ENCODE data around the gene ING5. TPM values are rescaled to one million over a fixed set of nuclear protein-coding genes. Genes with fewer than 3 reads are reported as not detected.
A peak's percentile ranks its signal among the peaks of the same experiment; 100 is the strongest.
"Not testable (repeated sequence)": the region's sequence is repeated elsewhere in the genome, so short reads cannot be mapped to it uniquely, and the experiment has no call there.

The ING5 gene
- total and polyA plus RNA-seq, 2 donors = 29.8 to 47.3 TPM

GRCh38 chr2:241729868-241730267 lies 28.0 kb downstream of the ING5 start:
- H3K36me3 ChIP-seq (ENCODE audit: control insufficient read depth in 2 of 2, insufficient read depth in 2 of 2, low read length in 1 of 2) = peaks cover 12 to 13% of the 10 kb centered on the region in 2 donors
- no peak overlapping the region for H3K4me3 ChIP-seq (ENCODE audit: low read length in 2 of 2)
- no peak overlapping the region for H3K27ac ChIP-seq (ENCODE audit: low read depth in 1 of 2, low read length in 1 of 2)
- no peaks in the 10 kb centered on the region for H3K27me3 ChIP-seq (ENCODE audit: control insufficient read depth in 2 of 2, insufficient read depth in 1 of 2, low read length in 1 of 2)
- DNase-seq (ENCODE audit: low read depth in 6 of 9, low spot score in 9 of 9) = no peak
- peaks cover 2 to 18% of the 10 kb centered on the region in 2 donors for H3K4me1 ChIP-seq (ENCODE audit: control insufficient read depth in 2 of 2, insufficient read depth in 2 of 2, low read length in 2 of 2)
- 95% methylated on average over 6 of the region's 6 CpGs for WGBS
- H3K9me3 ChIP-seq (ENCODE audit: control insufficient read depth in 2 of 2, insufficient read depth in 1 of 2, low read length in 1 of 2) = no peaks in the 10 kb centered on the region

- no peak overlapping the region for H3K27ac ChIP-seq (ENCODE audit: low read depth in 1 of 2, low read length in 1 of 2)
- no peaks in the 10 kb centered on the region for H3K27me3 ChIP-seq (ENCODE audit: control insufficient read depth in 2 of 2, insufficient read depth in 1 of 2, low read length in 1 of 2)
- peak in 1 of 9 donors; percentile 14 for DNase-seq (ENCODE audit: low read depth in 6 of 9, low spot score in 9 of 9)
Observed at GRCh38 chr2:241730671-241731293, 28.9 kb downstream of the ING5 start.

DNA sequence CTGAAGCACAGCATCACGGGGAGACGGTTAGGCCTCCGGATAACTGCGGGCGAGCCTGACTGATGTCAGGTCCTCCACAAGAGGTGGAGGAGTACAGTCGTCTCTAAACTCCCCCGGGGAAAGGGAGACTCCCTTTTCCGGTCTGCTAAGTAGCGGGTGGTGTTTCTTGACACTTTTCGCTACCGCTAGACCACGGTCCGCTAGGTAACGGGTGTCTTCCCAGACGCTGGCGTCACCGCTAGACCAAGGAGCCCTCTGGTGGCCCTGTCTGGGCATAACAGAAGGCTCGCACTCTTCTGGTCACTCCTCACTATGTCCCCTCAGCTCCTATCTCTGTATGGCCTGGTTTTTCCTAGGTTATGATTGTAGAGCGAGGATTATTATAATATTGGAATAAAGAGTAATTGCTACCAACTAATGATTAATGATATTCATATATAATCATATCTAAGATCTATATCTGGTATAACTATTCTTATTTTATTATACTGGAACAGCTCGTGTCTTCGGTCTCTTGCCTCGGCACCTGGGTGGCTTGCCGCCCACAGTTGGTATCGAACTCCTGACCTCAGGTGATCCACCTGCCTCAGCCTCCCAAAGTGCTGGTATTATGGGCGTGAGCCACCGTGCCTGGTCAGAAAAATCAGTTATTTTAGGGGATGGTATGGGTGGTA lies 30.8 kb downstream of the ING5 start:
- H3K4me1 ChIP-seq (ENCODE audit: control insufficient read depth in 2 of 2, insufficient read depth in 2 of 2, low read length in 2 of 2) = peaks cover 2 to 27% of the 10 kb centered on the region in 2 donors
- WGBS = 42% methylated on average over 25 of the region's 26 CpGs
- not testable (repeated sequence) for H3K27me3 ChIP-seq (ENCODE audit: control insufficient read depth in 2 of 2, insufficient read depth in 1 of 2, low read length in 1 of 2); H3K4me3 ChIP-seq (ENCODE audit: low read length in 2 of 2); H3K27ac ChIP-seq (ENCODE audit: low read depth in 1 of 2, low read length in 1 of 2); H3K36me3 ChIP-seq (ENCODE audit: control insufficient read depth in 2 of 2, insufficient read depth in 2 of 2, low read length in 1 of 2); H3K9me3 ChIP-seq (ENCODE audit: control insufficient read depth in 2 of 2, insufficient read depth in 1 of 2, low read length in 1 of 2)
- DNase-seq (ENCODE audit: low read depth in 6 of 9, low spot score in 9 of 9) = peak in 3 of 9 donors; percentile 7 to 47 (median 8)

More at GRCh38 chr2:241730671-241731293, 28.9 kb downstream of the ING5 start:
- WGBS = 73% methylated on average over 12 of the region's 12 CpGs
- H3K36me3 ChIP-seq (ENCODE audit: control insufficient read depth in 2 of 2, insufficient read depth in 2 of 2, low read length in 1 of 2) = peaks cover 6 to 7% of the 10 kb centered on the region in 2 donors
- H3K9me3 ChIP-seq (ENCODE audit: control insufficient read depth in 2 of 2, insufficient read depth in 1 of 2, low read length in 1 of 2) = no peaks in the 10 kb centered on the region
- no peak overlapping the region for H3K4me3 ChIP-seq (ENCODE audit: low read length in 2 of 2)
- H3K4me1 ChIP-seq (ENCODE audit: control insufficient read depth in 2 of 2, insufficient read depth in 2 of 2, low read length in 2 of 2) = peaks cover 2 to 23% of the 10 kb centered on the region in 2 donors

DNA sequence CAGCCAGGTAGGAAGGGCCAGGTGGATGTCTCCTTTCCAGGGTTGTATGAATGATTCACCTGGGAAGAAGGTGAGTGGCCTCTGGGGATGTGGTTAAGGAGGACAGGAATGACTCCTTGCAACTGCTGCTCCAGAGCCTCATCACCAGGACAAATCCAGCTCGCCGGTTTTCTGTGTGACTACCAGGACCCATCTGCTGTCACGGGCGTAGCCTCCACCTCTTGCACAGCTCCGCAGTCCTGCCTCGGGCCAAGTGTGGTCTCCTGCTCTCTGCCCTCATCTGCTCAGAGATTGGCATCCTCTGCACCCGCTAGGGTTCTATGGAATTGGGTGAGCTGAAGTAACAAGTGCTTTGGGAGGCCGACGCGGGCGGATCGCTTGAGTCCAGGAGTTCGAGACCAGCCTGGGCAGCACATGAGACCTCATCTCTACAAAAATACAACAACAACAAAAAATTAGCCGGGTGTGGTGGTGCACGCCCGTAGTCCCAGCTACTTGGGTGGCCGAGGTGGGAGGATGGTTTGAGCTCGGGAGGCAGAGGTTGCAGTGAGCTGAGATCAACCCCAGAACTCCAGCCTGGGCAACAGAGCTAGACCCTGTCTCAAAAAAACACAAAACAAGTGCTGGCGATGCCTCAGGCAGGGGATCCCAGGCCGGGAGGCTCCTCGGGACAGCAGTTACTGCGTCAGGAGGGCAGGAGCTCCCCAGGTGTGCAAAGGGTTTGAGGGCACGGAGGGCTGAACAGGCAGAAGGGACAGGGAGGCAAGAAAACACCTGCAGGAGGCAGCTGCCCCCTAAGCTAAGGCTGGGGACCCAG lies 31.8 kb downstream of the ING5 start:
- Histone ChIP-seq H3K4me3 (ENCODE audit: low read length in 2 of 2) (peak overlapping the region; percentile 45 to 86), H3K4me1 (ENCODE audit: control insufficient read depth in 2 of 2, insufficient read depth in 2 of 2, low read length in 2 of 2) (peaks cover 2 to 27% of the 10 kb centered on the region in 2 donors), H3K9me3 (ENCODE audit: control insufficient read depth in 2 of 2, insufficient read depth in 1 of 2, low read length in 1 of 2) (no peaks in the 10 kb centered on the region), H3K36me3 (ENCODE audit: control insufficient read depth in 2 of 2, insufficient read depth in 2 of 2, low read length in 1 of 2) (no peaks in the 10 kb centered on the region), H3K27me3 (ENCODE audit: control insufficient read depth in 2 of 2, insufficient read depth in 1 of 2, low read length in 1 of 2) (no peaks in the 10 kb centered on the region), H3K27ac (ENCODE audit: low read depth in 1 of 2, low read length in 1 of 2) (peak overlapping the region in 1 of 2 donors; percentile 11)
- WGBS = 87% methylated on average over 23 of the region's 23 CpGs
- DNase-seq (ENCODE audit: low read depth in 6 of 9, low spot score in 9 of 9) = peak in 1 of 9 donors; percentile 12

- peaks cover 0 to 2% of the 10 kb centered on the region in 2 donors for H3K36me3 ChIP-seq (ENCODE audit: control insufficient read depth in 2 of 2, insufficient read depth in 2 of 2, low read length in 1 of 2)
- peak overlapping the region; percentile 26 to 94 for H3K27ac ChIP-seq (ENCODE audit: low read depth in 1 of 2, low read length in 1 of 2)
- H3K4me3 ChIP-seq (ENCODE audit: low read length in 2 of 2) = peak overlapping the region; percentile 45 to 86
- H3K9me3 ChIP-seq (ENCODE audit: control insufficient read depth in 2 of 2, insufficient read depth in 1 of 2, low read length in 1 of 2) = no peaks in the 10 kb centered on the region
- no peaks in the 10 kb centered on the region for H3K27me3 ChIP-seq (ENCODE audit: control insufficient read depth in 2 of 2, insufficient read depth in 1 of 2, low read length in 1 of 2)
- H3K4me1 ChIP-seq (ENCODE audit: control insufficient read depth in 2 of 2, insufficient read depth in 2 of 2, low read length in 2 of 2) = peaks cover 2 to 28% of the 10 kb centered on the region in 2 donors
- WGBS = 2% methylated on average over 25 of the region's 25 CpGs
- no peak for DNase-seq (ENCODE audit: low read depth in 6 of 9, low spot score in 9 of 9)
Observed at GRCh38 chr2:241734208-241734466, 32.3 kb downstream of the ING5 start.

GRCh38 chr2:241734467-241735208 lies 32.8 kb downstream of the ING5 start, which contains the start of gene D2HGDH:
Gene D2HGDH, plus strand, starts transcription at chr2:241734630. Its CDS starts 595 bp downstream, at chr2:241735225.
- H3K27me3 ChIP-seq (ENCODE audit: control insufficient read depth in 2 of 2, insufficient read depth in 1 of 2, low read length in 1 of 2) = no peaks in the 10 kb centered on the region
- peaks cover 2 to 30% of the 10 kb centered on the region in 2 donors for H3K4me1 ChIP-seq (ENCODE audit: control insufficient read depth in 2 of 2, insufficient read depth in 2 of 2, low read length in 2 of 2)
- under 1% methylated on average over 98 of the region's 98 CpGs for WGBS
- H3K27ac ChIP-seq (ENCODE audit: low read depth in 1 of 2, low read length in 1 of 2) = peak within 1 kb of the TSS; percentile 67 to 94
- peak; percentile 50 to 90 (median 79) for DNase-seq (ENCODE audit: low read depth in 6 of 9, low spot score in 9 of 9)
- H3K4me3 ChIP-seq (ENCODE audit: low read length in 2 of 2) = peak within 1 kb of the TSS; percentile 65 to 86
- H3K36me3 ChIP-seq (ENCODE audit: control insufficient read depth in 2 of 2, insufficient read depth in 2 of 2, low read length in 1 of 2) = peaks cover 0 to 3% of the 10 kb centered on the region in 2 donors
- H3K9me3 ChIP-seq (ENCODE audit: control insufficient read depth in 2 of 2, insufficient read depth in 1 of 2, low read length in 1 of 2) = no peaks in the 10 kb centered on the region

- H3K27ac ChIP-seq (ENCODE audit: low read depth in 1 of 2, low read length in 1 of 2) = no peak overlapping the region
- H3K4me3 ChIP-seq (ENCODE audit: low read length in 2 of 2) = no peak overlapping the region
- 94% methylated on average over 3 of the region's 3 CpGs for WGBS
- H3K9me3 ChIP-seq (ENCODE audit: control insufficient read depth in 2 of 2, insufficient read depth in 1 of 2, low read length in 1 of 2) = no peaks in the 10 kb centered on the region
- peaks cover 6 to 35% of the 10 kb centered on the region in 2 donors for H3K4me1 ChIP-seq (ENCODE audit: control insufficient read depth in 2 of 2, insufficient read depth in 2 of 2, low read length in 2 of 2)
- no peak for DNase-seq (ENCODE audit: low read depth in 6 of 9, low spot score in 9 of 9)
- H3K27me3 ChIP-seq (ENCODE audit: control insufficient read depth in 2 of 2, insufficient read depth in 1 of 2, low read length in 1 of 2) = no peaks in the 10 kb centered on the region
- H3K36me3 ChIP-seq (ENCODE audit: control insufficient read depth in 2 of 2, insufficient read depth in 2 of 2, low read length in 1 of 2) = peaks cover 0 to 3% of the 10 kb centered on the region in 2 donors
Observed at GRCh38 chr2:241736111-241736510, 34.3 kb downstream of the ING5 start.

DNA sequence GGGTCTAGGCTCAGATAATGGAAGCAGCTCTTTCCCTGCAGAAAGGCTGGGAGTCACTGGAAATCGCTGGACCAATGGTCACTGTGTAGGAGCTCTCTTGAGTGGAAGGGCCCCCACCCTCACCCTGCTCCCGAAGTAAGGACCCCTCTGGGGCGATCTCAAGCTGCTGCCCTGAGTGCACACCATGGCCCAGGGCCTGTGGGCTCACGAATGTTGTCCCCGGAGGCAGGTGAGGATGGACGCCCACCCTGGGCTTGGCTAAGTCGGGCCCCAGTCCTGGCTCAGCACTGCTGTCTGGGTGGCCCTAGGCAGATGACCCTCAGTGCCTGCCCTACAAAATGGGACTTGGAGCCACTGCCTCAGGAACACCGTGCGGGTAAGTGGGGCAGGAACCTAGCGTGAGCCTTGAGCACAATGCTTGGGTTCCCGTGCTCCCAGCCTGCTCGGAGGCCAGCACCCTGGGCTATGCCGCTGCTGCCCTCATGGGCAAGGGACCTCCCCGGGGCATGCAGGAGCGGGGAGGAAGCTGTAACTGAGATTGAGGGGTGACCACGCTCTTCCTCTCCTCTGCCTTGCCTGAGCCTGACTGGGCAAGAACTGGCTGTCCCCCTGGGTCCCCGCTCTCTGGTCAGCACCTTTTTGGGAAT lies 36.3 kb downstream of the ING5 start:
- H3K4me3 ChIP-seq (ENCODE audit: low read length in 2 of 2) = no peak overlapping the region
- H3K4me1 ChIP-seq (ENCODE audit: control insufficient read depth in 2 of 2, insufficient read depth in 2 of 2, low read length in 2 of 2) = peaks cover 6 to 30% of the 10 kb centered on the region in 2 donors
- H3K9me3 ChIP-seq (ENCODE audit: control insufficient read depth in 2 of 2, insufficient read depth in 1 of 2, low read length in 1 of 2) = no peaks in the 10 kb centered on the region
- no peak for DNase-seq (ENCODE audit: low read depth in 6 of 9, low spot score in 9 of 9)
- 97% methylated on average over 17 of the region's 17 CpGs for WGBS
- H3K27ac ChIP-seq (ENCODE audit: low read depth in 1 of 2, low read length in 1 of 2) = no peak overlapping the region
- H3K36me3 ChIP-seq (ENCODE audit: control insufficient read depth in 2 of 2, insufficient read depth in 2 of 2, low read length in 1 of 2) = peaks cover 3 to 5% of the 10 kb centered on the region in 2 donors
- H3K27me3 ChIP-seq (ENCODE audit: control insufficient read depth in 2 of 2, insufficient read depth in 1 of 2, low read length in 1 of 2) = no peaks in the 10 kb centered on the region
